HG03442 (cell line): ENCODE data around the gene GABARAPL2.
"Not testable (repeated sequence)": the region's sequence is repeated elsewhere in the genome, so short reads cannot be mapped to it uniquely, and the experiment has no call there.

Experiments used
- ATAC-seq: cut with Tn5 transposase; IDR thresholded peaks from one replicate; pipeline ENCODE4 v1.9.1; 2021; ENCODE audit warnings: mild to moderate bottlenecking, moderate library complexity; ENCODE audit not compliant: unreplicated experiment

The GABARAPL2 gene, protein sequence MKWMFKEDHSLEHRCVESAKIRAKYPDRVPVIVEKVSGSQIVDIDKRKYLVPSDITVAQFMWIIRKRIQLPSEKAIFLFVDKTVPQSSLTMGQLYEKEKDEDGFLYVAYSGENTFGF

DNA sequence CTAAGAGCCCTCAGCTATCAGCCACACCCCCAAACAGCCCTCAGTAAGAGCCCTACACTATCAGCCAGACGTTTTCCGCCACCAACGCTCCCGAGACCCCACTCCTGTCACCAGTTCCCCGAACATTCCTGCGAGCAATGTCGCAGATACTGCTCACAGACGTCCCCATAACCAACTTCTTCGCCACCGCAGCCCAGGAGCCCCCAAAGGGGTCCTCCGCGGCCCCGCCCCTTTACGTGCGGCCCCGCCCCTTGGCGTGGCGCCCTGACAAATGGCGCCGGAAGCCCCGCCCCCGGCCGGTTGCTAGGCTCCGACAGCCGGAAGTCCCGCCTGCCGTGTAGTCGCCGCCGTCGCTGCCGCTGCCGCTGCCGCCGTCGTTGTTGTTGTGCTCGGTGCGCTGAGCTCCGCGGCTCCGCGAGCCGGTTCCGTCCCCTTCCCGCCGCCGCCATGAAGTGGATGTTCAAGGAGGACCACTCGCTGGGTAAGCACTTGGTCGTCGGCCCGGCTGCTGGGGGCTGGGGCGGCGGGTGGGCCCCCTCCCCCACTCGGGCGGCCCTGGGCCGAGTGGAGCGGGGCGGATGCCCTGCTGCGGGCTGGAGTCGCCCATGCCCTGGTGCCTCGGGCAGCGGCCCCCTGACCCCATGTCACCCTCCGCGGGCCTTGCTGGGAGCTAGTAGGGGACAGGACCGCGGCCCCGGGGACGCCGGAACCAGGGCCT lies at the start of gene GABARAPL2:
Gene GABARAPL2, plus strand, starts transcription at position 340 of the 718 bp plus-strand sequence. Its CDS starts 108 bp downstream, at position 448.
- peak; percentile 61 for ATAC-seq

DNA sequence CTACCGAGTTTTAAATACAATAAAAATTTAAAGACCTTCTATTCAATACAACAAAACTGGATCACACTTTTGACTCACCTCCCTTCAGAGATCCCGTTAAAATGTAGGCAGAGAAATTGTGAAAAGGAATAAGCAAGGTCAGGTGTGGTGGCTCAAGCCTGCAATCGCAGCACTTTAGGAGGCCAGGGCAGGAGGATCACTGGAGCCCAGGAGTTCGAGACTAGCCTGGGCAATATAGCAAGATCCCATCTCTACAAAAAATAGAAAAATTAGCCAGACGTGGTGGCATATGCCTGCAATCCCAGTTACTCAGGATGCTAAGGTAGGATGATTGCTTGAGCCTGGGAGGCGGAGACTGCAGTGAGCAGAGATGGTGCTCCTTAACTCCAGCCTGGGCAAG lies 47.0 kb upstream of the GABARAPL2 start:
- no peak for ATAC-seq

DNA sequence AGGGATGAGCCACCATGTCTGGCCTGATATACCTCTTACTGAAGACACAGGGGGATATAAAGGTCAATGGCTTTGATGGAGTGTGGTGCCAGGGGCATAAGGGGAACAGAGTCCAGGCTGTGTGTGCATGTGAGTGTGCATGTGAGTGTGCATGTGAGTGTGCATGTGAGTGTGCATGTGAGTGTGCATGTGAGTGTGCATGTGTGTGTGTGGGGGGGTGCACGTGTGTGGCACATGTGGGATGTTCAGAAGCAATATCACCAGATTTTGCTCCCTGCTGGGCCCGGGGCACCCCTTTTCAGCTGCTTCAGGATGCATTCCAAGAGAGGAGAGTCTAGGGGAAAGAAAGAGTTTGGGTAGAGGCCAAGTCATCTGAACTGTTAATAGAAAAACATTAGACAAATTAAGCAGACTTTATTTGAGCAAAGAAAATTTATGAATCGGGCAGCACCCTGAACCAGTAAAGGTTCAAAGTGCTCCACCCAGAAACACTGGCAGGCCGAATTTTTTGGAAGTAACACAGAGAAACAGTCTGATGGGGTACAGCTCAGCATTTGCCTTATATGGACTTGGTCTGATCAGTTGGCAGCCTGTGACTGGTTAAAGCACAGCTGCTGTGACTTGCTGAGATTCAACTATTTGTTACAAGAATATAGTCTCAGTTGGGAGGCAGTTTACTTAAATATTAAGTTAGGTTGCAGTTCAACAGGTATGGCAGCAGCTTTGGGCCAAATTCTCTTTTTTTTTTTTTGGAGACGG lies 40.0 kb upstream of the GABARAPL2 start:
- no peak for ATAC-seq

DNA sequence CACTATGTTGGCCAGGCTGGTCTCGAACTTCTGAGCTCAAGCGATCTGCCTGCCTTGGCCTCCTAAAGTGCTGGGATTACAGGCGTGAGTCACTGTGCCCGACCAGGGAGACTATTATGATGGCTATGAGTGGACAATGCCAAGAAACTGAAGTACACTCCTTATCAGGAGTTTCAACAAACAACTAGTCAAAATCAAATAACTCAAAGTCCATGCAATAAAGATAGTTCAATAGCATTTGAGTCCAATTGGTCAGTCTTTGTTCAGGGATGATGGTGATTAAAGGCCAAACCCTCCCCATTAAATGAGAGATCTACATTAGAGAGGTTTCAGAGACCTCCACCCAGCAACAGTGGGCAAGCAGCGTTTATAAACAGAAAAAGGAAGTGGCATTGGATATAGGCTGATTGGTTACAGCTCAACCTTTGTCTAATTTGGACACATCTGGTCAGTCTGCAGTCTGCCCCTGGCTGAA lies 38.3 kb upstream of the GABARAPL2 start:
- no peak for ATAC-seq

DNA sequence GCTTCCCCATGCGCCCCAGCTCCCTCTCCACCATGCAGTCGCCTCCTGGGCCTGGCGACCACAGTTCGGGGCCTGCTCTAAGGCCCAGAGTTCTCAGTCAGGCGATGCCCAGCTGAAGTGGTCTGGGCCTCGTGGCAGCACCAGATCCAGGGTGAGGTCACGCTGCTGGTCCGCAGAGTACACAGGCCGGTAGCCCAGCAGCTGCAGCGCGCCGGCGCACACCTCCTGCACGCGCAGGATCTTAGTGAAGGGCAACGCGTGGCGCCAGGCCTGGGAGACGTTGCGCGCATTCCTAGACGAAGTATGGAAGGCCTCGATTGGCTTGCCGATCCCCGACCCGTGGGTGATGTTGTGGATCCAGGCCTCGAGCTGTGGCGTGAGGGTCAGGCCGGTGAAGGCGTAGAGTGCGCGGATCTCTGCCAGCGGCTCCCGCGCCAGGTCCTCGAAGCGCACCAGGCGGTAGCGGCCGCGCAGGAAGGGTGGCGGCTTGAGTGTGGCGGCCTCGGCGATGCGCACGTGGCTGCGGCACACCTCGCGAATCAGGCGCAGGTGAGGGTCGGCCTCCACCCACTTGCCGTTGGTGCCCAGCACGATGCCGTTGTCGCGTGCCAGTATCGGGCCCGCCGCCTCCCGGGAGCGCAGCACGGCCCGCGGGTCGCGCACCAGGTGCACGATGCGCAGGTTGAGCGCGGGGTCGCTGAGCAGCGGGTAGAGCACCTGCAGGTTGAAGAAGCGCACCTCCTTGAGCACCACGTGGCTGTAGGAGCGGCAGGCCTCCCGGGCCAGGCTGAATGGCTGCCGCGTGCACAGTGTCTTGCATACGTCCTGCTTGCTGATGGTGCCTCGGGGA lies 36.9 kb upstream of the GABARAPL2 start:
- ATAC-seq: no peak

DNA sequence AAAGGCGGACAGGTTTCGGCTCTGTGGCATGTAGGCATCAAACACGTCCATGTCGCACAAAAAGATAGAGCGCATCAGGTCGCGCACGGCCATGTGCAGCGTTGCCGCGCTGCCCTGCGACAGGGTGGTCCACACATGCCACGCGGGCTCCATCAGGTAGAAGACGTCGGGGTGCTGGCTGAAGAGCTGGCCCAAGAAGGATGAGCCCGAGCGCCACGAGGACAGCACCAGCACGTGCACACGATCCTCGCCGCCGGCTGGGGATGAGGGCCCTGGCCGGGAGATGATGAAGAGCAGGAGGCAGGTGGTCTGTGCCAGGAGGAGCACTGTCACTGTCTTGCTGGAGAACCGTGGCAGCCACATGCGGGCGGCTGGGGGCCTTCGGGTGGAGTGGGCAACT lies 36.2 kb upstream of the GABARAPL2 start:
- no peak for ATAC-seq

GRCh38 chr16:75532142-75532765 lies 33.9 kb upstream of the GABARAPL2 start:
- no peak for ATAC-seq

GRCh38 chr16:75532791-75533190 lies 33.4 kb upstream of the GABARAPL2 start:
- ATAC-seq: no peak

DNA sequence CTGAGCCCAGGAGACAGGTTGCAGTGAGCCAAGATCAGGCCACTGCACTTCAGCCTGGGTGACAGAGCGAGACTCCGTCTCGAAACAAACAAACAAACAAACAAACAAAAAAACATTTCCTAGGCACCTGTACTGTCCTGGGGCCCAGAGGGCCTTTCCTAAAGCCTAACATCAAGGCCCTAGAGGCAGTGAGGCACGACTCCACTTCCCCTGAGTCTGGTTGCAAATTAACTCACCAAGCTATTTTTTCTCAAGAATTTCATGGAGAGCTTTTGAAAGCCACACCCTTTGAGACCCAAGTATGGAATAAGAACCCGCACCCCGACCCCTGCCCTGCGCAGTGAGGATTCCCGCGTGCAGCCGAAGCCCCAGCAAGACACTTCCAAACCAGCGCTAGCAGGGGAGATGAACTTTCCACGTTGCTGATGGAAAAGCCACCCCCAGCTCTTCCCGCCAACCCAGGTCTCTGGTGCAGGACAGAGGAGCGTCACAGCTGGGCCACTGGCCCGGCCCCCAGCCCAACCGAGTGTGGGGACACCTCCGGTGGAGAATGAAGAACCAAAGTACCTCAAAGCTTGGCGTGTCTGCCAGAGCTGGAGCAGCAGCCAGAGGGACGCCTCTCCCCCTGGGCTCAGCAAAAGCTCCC lies 31.5 kb upstream of the GABARAPL2 start:
- no peak for ATAC-seq

DNA sequence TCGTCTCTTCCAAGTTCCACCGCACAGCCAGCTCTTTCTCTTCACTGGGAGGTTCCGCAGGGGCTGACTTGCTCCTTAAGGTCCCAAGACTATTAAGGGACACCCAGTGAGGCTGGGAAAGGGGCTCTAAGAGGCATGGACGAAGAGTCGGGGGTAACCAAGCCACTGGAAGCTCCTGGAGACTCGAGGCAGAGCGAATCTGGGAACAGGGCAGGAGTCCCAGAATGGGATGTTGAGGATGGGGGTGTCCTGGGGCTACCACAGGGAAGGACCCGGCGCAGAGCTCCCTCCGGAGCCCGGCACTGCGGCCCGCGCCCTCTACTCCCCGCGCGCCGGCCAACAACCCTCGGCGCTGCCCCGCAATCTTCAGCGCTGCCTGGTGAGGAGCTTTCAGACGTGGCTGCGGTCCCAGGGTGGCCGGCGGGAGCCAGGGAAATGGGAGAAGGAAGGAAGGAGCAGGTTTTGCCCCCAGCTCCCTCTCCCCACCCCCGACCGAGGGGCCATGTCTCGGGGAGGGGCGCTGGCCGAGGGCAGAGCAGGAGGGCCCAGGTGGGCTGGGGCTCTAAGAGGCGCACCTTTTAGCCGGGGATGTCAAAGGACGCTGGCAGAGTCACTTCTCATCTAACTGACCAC lies 30.9 kb upstream of the GABARAPL2 start:
- ATAC-seq: no peak

DNA sequence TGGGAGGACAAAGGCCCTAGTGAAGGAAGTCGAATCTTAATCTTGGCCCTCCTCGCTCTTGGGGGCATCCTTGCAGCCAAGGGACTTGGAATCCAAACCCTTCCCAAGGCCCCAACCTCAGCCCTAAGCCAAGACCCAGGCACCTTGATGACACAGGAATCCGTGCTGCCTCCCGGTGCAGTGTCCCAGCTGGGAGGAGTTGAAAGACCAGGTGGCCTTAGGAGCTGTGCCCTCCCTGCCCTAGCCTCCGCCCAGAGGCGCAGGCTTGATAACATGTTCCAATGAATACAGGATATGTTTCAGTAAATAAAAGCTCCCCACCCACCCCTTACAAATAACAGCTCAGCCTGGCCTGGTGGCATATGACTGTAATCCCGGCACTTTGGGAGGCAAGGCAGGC lies 30.3 kb upstream of the GABARAPL2 start, which contains the start of gene CHST5:
Gene CHST5, minus strand, starts transcription at position 208 of the 400 bp plus-strand sequence. CDS start 5,724 bp downstream, outside the sequence.
- ATAC-seq: no peak

DNA sequence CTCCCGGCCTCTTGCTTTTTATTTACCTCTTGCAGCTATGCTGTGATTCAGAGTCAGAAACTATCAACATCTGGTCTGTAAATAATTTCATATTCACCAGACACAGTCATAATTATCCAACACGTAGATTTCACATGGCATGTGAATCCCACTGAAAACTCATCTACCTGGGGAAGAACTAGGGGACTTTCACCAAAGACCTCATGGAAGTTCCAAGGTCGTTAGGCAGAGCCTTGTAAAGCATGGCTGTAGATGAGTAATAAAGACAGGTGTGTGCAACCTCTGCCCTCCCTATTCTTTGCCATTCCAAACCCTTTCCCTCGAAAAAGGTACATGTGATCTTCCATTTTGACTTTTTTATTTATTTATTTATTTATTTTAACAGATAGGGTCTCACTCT lies 28.4 kb upstream of the GABARAPL2 start:
- no peak for ATAC-seq

GRCh38 chr16:75538882-75539565 lies 27.2 kb upstream of the GABARAPL2 start:
- ATAC-seq: not testable (repeated sequence)

DNA sequence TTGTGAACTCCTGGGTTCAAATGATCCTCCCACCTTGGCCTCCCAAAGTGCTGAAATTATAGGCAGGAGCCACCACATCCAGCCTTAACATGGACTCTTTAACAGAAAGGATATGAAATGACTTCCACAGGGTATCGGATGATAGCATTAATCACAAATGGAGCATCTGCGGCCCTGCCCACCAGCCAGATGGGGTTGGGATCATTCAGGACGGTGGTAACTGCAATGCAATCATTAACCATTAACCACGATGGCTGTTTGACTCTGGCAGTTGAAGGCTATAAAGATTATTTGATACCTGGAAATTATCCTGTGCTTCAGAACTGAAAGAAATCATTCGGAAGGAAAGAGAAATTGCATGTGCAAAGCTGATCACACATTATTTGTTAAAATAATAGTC lies 24.9 kb upstream of the GABARAPL2 start:
- no peak for ATAC-seq

DNA sequence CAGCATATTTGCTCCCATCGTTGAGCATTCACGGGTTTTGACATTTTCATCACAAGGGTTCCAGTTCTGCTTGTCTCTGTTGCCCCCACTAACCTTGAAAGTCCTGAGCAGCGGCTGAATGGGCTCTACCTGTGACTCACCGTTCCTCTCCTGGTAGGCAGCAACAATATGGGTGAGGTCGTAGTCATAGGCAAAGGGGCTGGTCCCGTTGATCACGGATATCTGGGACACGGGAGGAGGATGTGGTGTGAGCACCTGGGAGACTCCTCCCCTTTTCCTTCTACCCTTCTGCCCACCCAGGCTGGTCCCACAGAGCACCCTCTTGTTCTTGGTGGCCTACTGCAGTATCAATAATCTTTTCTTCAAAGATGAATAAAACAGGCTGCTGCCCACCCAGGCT lies 23.7 kb upstream of the GABARAPL2 start:
- not testable (repeated sequence) for ATAC-seq

- not testable (repeated sequence) for ATAC-seq
Measured at GRCh38 chr16:75545879-75546278, 20.3 kb upstream of the GABARAPL2 start.

DNA sequence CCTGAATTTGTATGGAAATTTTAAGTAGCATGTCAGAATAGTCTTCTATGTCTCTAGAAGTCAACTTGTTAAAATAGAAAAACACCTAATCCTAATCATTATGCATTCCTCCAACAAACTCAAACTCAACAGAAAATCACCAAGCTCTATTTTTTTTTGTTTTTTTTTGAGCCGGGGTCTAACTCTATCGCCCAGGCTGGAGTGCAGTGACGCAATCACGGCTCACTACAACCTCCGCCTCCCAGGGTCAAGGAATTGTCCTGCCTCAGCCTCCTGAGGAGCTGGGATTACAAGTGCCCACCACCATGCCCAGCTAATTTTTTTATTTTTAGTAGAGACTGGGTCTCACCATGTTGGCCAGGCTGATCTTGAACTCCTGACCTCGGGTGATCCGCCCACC lies 19.9 kb upstream of the GABARAPL2 start:
- ATAC-seq: no peak

GRCh38 chr16:75548456-75548855 lies 17.7 kb upstream of the GABARAPL2 start:
- ATAC-seq: not testable (repeated sequence)

DNA sequence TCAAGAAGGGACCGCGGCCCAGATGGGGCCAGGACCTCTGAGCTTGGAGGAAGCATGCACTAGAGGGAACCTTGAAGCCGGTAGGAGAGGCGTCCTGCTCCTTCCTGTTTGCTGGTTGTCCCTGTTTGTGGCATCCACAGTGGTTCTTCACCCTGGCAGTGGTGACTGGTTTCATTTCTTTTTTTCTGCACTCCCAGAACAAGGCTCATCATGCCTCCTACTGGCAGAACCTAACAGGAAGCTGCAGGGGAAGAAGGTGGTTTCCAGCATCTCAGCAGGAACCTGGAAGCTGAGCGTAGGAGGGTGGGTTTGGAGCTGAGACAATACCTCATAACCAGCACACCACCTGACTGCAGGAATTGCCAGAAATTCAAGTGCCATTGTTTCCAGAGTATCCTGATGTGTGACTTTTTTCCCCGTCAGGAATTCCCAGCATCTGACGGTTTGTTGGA lies 15.9 kb upstream of the GABARAPL2 start:
- ATAC-seq: peak; percentile 86
